ENCODE results near the gene MBD5.

MBD5 gene

GRCh38 chr2:148279216-148279615, 258.3 kb downstream of the MBD5 start:
- DNase-seq (ENCODE audit: low spot score) (no peak), ATAC-seq (ENCODE audit: low read depth) (no peak)
- Histone ChIP-seq H3K36me3 (ENCODE audit: low read depth) (no peaks in the 10 kb centered on the region), H3K27me3 (ENCODE audit: insufficient read depth, poor library complexity, severe bottlenecking) (no peaks in the 10 kb centered on the region), H3K9me3 (ENCODE audit: severe bottlenecking) (no peaks in the 10 kb centered on the region), H3K4me1 (ENCODE audit: insufficient read depth, poor library complexity, severe bottlenecking) (peaks cover 7% of the 10 kb centered on the region), H3K4me3 (ENCODE audit: severe bottlenecking) (no peak overlapping the region), H3K27ac (ENCODE audit: poor library complexity, severe bottlenecking) (no peak overlapping the region)
- TF ChIP-seq CTCF (IDR thresholded peaks at IDR 0.05; ENCODE audit: poor library complexity, severe bottlenecking): no peak

GRCh38 chr2:148282201-148282600, 261.3 kb downstream of the MBD5 start:
- DNase-seq (ENCODE audit: low spot score) (no peak), ATAC-seq (ENCODE audit: low read depth) (peak; percentile 41; the same call in 1 of the 3 replicates)
- Histone ChIP-seq H3K27me3 (ENCODE audit: insufficient read depth, poor library complexity, severe bottlenecking) (no peaks in the 10 kb centered on the region), H3K9me3 (ENCODE audit: severe bottlenecking) (no peaks in the 10 kb centered on the region), H3K36me3 (ENCODE audit: low read depth) (no peaks in the 10 kb centered on the region), H3K4me1 (ENCODE audit: insufficient read depth, poor library complexity, severe bottlenecking) (peaks cover 7% of the 10 kb centered on the region), H3K27ac (ENCODE audit: poor library complexity, severe bottlenecking) (no peak overlapping the region), H3K4me3 (ENCODE audit: severe bottlenecking) (no peak overlapping the region)
- TF ChIP-seq CTCF (IDR thresholded peaks at IDR 0.05; ENCODE audit: poor library complexity, severe bottlenecking): no peak

- Histone ChIP-seq H3K36me3 (ENCODE audit: low read depth) (no peaks in the 10 kb centered on the region), H3K4me1 (ENCODE audit: insufficient read depth, poor library complexity, severe bottlenecking) (no peaks in the 10 kb centered on the region), H3K4me3 (ENCODE audit: severe bottlenecking) (no peak overlapping the region), H3K9me3 (ENCODE audit: severe bottlenecking) (no peaks in the 10 kb centered on the region), H3K27me3 (ENCODE audit: insufficient read depth, poor library complexity, severe bottlenecking) (no peaks in the 10 kb centered on the region), H3K27ac (ENCODE audit: poor library complexity, severe bottlenecking) (no peak overlapping the region)
- DNase-seq (ENCODE audit: low spot score) (no peak), ATAC-seq (ENCODE audit: low read depth) (no peak)
- no peak for TF ChIP-seq CTCF (IDR thresholded peaks at IDR 0.05; ENCODE audit: poor library complexity, severe bottlenecking)
These were observed 271.5 kb downstream of the MBD5 start for GRCh38 chr2:148292431-148292830.

- Histone ChIP-seq H3K36me3 (ENCODE audit: low read depth) (no peaks in the 10 kb centered on the region), H3K27me3 (ENCODE audit: insufficient read depth, poor library complexity, severe bottlenecking) (no peaks in the 10 kb centered on the region), H3K9me3 (ENCODE audit: severe bottlenecking) (no peaks in the 10 kb centered on the region), H3K4me3 (ENCODE audit: severe bottlenecking) (no peak overlapping the region), H3K4me1 (ENCODE audit: insufficient read depth, poor library complexity, severe bottlenecking) (no peaks in the 10 kb centered on the region), H3K27ac (ENCODE audit: poor library complexity, severe bottlenecking) (no peak overlapping the region)
- ATAC-seq (ENCODE audit: low read depth): no peak; the same call in 2 of the 3 replicates
- TF ChIP-seq CTCF (IDR thresholded peaks at IDR 0.05; ENCODE audit: poor library complexity, severe bottlenecking): no peak
- DNase-seq (ENCODE audit: low spot score): no peak
These were observed 277.3 kb downstream of the MBD5 start for GRCh38 chr2:148298196-148298595.

- H3K27me3 ChIP-seq (ENCODE audit: insufficient read depth, poor library complexity, severe bottlenecking): no peaks in the 10 kb centered on the region
- H3K27ac ChIP-seq (ENCODE audit: poor library complexity, severe bottlenecking): no peak overlapping the region
- no peaks in the 10 kb centered on the region for H3K9me3 ChIP-seq (ENCODE audit: severe bottlenecking)
- TF ChIP-seq CTCF (IDR thresholded peaks at IDR 0.05; ENCODE audit: poor library complexity, severe bottlenecking): no peak
- no peak overlapping the region for H3K4me3 ChIP-seq (ENCODE audit: severe bottlenecking)
- no peak for DNase-seq (ENCODE audit: low spot score)
- no peak for ATAC-seq (ENCODE audit: low read depth)
- H3K36me3 ChIP-seq (ENCODE audit: low read depth): no peaks in the 10 kb centered on the region
- no peaks in the 10 kb centered on the region for H3K4me1 ChIP-seq (ENCODE audit: insufficient read depth, poor library complexity, severe bottlenecking)
These were observed 278.7 kb downstream of the MBD5 start for GRCh38 chr2:148299616-148300015.

All from RWPE2 (cell line).